Stomach (tissue), 4 donors: ENCODE data around the gene SCGB1D4.

ENCODE experiments used
- CTCF ChIP-seq, 7 experiments: fragments of 450-650 bp in 4 of 7; fragments of 200-600 bp in 3 of 7; sonication (generic) in 3 of 7; IDR thresholded peaks; one replicate each; pipeline ENCODE4 v1.5.1; 2016 to 2019; ENCODE audit warnings: antibody characterized with exemption in 7 of 7, control low read depth in 2 of 7, mild to moderate bottlenecking in 1 of 7
- EP300 ChIP-seq: sonication (generic); formaldehyde crosslinking; IDR thresholded peaks from one replicate; pipeline ENCODE4 v1.6.1; 2017; ENCODE audit warnings: antibody characterized with exemption
- POLR2A ChIP-seq, 4 donors: fragments of 450-650 bp; IDR thresholded peaks; one replicate each; pipeline ENCODE4 v1.6.1; 2016; ENCODE audit warnings: antibody characterized with exemption in 4 of 4, control low read depth in 2 of 4, mild to moderate bottlenecking in 1 of 4, moderate library complexity in 1 of 4
- POLR2AphosphoS5 ChIP-seq, 3 donors: sonication (generic); formaldehyde crosslinking; IDR thresholded peaks; one replicate each; pipeline ENCODE4 v1.6.1; 2016; ENCODE audit warnings: antibody characterized with exemption in 3 of 3

GRCh38 chr11:62251698-62252097 lies 47.2 kb downstream of the SCGB1D4 start:
- TF ChIP-seq POLR2A (IDR thresholded peaks at IDR 0.05) (no peak), CTCF (IDR thresholded peaks at IDR 0.05) (no peak), POLR2AphosphoS5 (IDR thresholded peaks at IDR 0.05) (no peak), EP300 (no peak)
